Mesenchymal stem cell (in vitro differentiated cells and primary cell): ENCODE measurements around the gene KRTAP10-1.
A peak's percentile ranks its signal among the peaks of the same experiment; 100 is the strongest.

ENCODE experiments used
- DNase-seq: peaks from one replicate; pipeline ENCODE4 v3.0.0-alpha.2; 2013
- H2AFZ ChIP-seq: one replicate; pipeline ENCODE4 v1.6.1; 2013; ENCODE audit warnings: low read depth, mild to moderate bottlenecking, control low read depth, inconsistent platforms, low read length, moderate library complexity
- H2AK5ac ChIP-seq: 2 replicates; pipeline ENCODE4 v1.6.1; 2013; ENCODE audit warnings: low read length, moderate library complexity, mild to moderate bottlenecking, inconsistent platforms; ENCODE audit not compliant: severe bottlenecking
- H2BK120ac ChIP-seq: one replicate; pipeline ENCODE4 v1.6.1; 2013; ENCODE audit warnings: low read depth, mild to moderate bottlenecking, inconsistent platforms, low read length, moderate library complexity
- H2BK12ac ChIP-seq, 2 experiments: one replicate each; pipeline ENCODE4 v1.6.1; 2013; ENCODE audit warnings: inconsistent platforms in 2 of 2, low read length in 2 of 2, mild to moderate bottlenecking in 2 of 2, moderate library complexity in 2 of 2, control low read depth in 1 of 2
- H2BK15ac ChIP-seq: one replicate; pipeline ENCODE4 v1.6.1; 2013; ENCODE audit warnings: mild to moderate bottlenecking, low read depth, inconsistent platforms; ENCODE audit not compliant: poor library complexity, severe bottlenecking
- H2BK5ac ChIP-seq: 2 replicates; pipeline ENCODE4 v1.6.1; 2013; ENCODE audit warnings: low read depth, mild to moderate bottlenecking, low read length, control low read depth, inconsistent platforms; ENCODE audit not compliant: poor library complexity, severe bottlenecking
- H3K14ac ChIP-seq, 2 experiments: one replicate each; pipeline ENCODE4 v1.6.1; 2013; ENCODE audit warnings: inconsistent platforms in 2 of 2, low read length in 2 of 2, control low read depth in 1 of 2, mild to moderate bottlenecking in 1 of 2, moderate library complexity in 1 of 2
- H3K18ac ChIP-seq, 2 experiments: one replicate each; pipeline ENCODE4 v1.6.1; 2013; ENCODE audit warnings: inconsistent platforms in 2 of 2, low read length in 2 of 2, control low read depth in 1 of 2, low read depth in 1 of 2, mild to moderate bottlenecking in 1 of 2
- H3K23ac ChIP-seq, 2 experiments: one replicate each; pipeline ENCODE4 v1.6.1; 2013; ENCODE audit warnings: inconsistent platforms in 2 of 2, low read length in 2 of 2, mild to moderate bottlenecking in 2 of 2, moderate library complexity in 2 of 2, control low read depth in 1 of 2
- H3K27ac ChIP-seq: 2 replicates; pipeline ENCODE4 v1.5.1; 2013; ENCODE audit warnings: mild to moderate bottlenecking, moderate library complexity, low read length, control low read depth, inconsistent platforms; ENCODE audit not compliant: poor library complexity, severe bottlenecking
- H3K27me3 ChIP-seq, 2 experiments: 2 replicates each; pipeline versions ENCODE4 v1.6.1 to v1.7.0; 2013; ENCODE audit warnings: low read length in 2 of 2, mild to moderate bottlenecking in 2 of 2, moderate library complexity in 2 of 2, control low read depth in 1 of 2, inconsistent platforms in 1 of 2; ENCODE audit not compliant: control insufficient read depth in 1 of 2, insufficient read depth in 1 of 2
- H3K36me3 ChIP-seq, 2 experiments: 2 replicates each; pipeline versions ENCODE4 v1.6.1 to v1.7.0; 2013; ENCODE audit warnings: low read length in 2 of 2, control low read depth in 1 of 2, inconsistent platforms in 1 of 2, low read depth in 1 of 2, mild to moderate bottlenecking in 1 of 2; ENCODE audit not compliant: insufficient read depth in 2 of 2, control insufficient read depth in 1 of 2
- H3K4ac ChIP-seq, 2 experiments: one replicate each; pipeline ENCODE4 v1.6.1; 2013; ENCODE audit warnings: inconsistent platforms in 2 of 2, low read length in 2 of 2, mild to moderate bottlenecking in 2 of 2, moderate library complexity in 2 of 2, control low read depth in 1 of 2, low read depth in 1 of 2
- H3K4me1 ChIP-seq: 2 replicates; pipeline ENCODE4 v1.6.1; 2013; ENCODE audit warnings: low read depth, low read length, control low read depth; ENCODE audit not compliant: control insufficient read depth, insufficient read depth
- H3K4me2 ChIP-seq: 2 replicates; pipeline ENCODE4 v1.6.1; 2013; ENCODE audit warnings: low read length, mild to moderate bottlenecking, inconsistent platforms; ENCODE audit not compliant: poor library complexity, severe bottlenecking
- H3K4me3 ChIP-seq, 2 experiments: 2 replicates each; pipeline versions ENCODE4 v1.5.1 to v1.7.0; 2013; ENCODE audit warnings: low read length in 2 of 2, mild to moderate bottlenecking in 2 of 2, control low read depth in 1 of 2, low read depth in 1 of 2; ENCODE audit not compliant: insufficient read depth in 1 of 2
- H3K79me1 ChIP-seq: replicated peaks from 2 replicates; pipeline ENCODE4 v1.6.1; 2013; ENCODE audit warnings: mild to moderate bottlenecking, control low read depth, low read length, inconsistent platforms; ENCODE audit not compliant: poor library complexity, severe bottlenecking
- H3K9ac ChIP-seq: 2 replicates; pipeline ENCODE4 v1.7.0; 2013; ENCODE audit warnings: mild to moderate bottlenecking, low read length, moderate library complexity
- H3K9me3 ChIP-seq: 2 replicates; pipeline ENCODE4 v1.7.0; 2013; ENCODE audit warnings: mild to moderate bottlenecking, low read length; ENCODE audit not compliant: control insufficient read depth
- H4K8ac ChIP-seq: one replicate; pipeline ENCODE4 v1.6.1; 2013; ENCODE audit warnings: inconsistent platforms, mild to moderate bottlenecking, low read length, moderate library complexity
- H4K91ac ChIP-seq: one replicate; pipeline ENCODE4 v1.6.1; 2013; ENCODE audit warnings: mild to moderate bottlenecking, low read length, inconsistent platforms
- WGBS: methylation state at CpG from one replicate; pipeline ENCODE4 v1.1.7; 2013; ENCODE audit warnings: mixed read lengths; 5-methylcytosine and 5-hydroxymethylcytosine counted together

Gene KRTAP10-1

GRCh38 chr21:44511938-44512275 lies 28.1 kb downstream of the KRTAP10-1 start:
- Histone ChIP-seq H2BK15ac (no peak overlapping the region), H2BK12ac (no peak overlapping the region), H3K18ac (no peak overlapping the region), H4K8ac (no peak overlapping the region), H2AK5ac (no peak overlapping the region), H3K9ac (no peak overlapping the region), H3K23ac (no peak overlapping the region), H3K27me3 (peaks cover 18 to 47% of the 10 kb centered on the region in 2 experiments), H3K14ac (no peak overlapping the region), H2AFZ (no peak overlapping the region), H3K9me3 (no peaks in the 10 kb centered on the region), H3K36me3 (no peaks in the 10 kb centered on the region), H4K91ac (no peak overlapping the region), H2BK5ac (no peak overlapping the region), H3K4ac (no peak overlapping the region), H3K4me1 (peaks cover 9% of the 10 kb centered on the region), H3K27ac (no peak overlapping the region), H2BK120ac (no peak overlapping the region), H3K79me1 (no peaks in the 10 kb centered on the region), H3K4me2 (no peak overlapping the region), H3K4me3 (no peak overlapping the region)
- DNase-seq = no peak
- 75% methylated on average over 8 of the region's 8 CpGs for WGBS

- no peaks in the 10 kb centered on the region for H3K36me3 ChIP-seq
- 91% methylated on average over 11 of the region's 11 CpGs for WGBS
- no peak for DNase-seq
Measured at GRCh38 chr21:44511219-44511937, 28.6 kb downstream of the KRTAP10-1 start.

GRCh38 chr21:44510508-44511218 lies 29.3 kb downstream of the KRTAP10-1 start:
- Histone ChIP-seq H3K4me2 (peak overlapping the region; percentile 3), H2AK5ac (no peak overlapping the region), H3K23ac (no peak overlapping the region), H3K79me1 (no peaks in the 10 kb centered on the region), H2BK5ac (no peak overlapping the region), H3K27me3 (peaks cover 28 to 57% of the 10 kb centered on the region in 2 experiments), H3K36me3 (no peaks in the 10 kb centered on the region), H4K91ac (no peak overlapping the region), H3K4me3 (no peak overlapping the region), H3K14ac (no peak overlapping the region), H2BK15ac (no peak overlapping the region), H3K9me3 (no peaks in the 10 kb centered on the region), H3K9ac (no peak overlapping the region), H3K18ac (no peak overlapping the region), H3K4ac (no peak overlapping the region), H4K8ac (no peak overlapping the region), H3K27ac (no peak overlapping the region), H2BK120ac (no peak overlapping the region), H2BK12ac (no peak overlapping the region), H3K4me1 (peaks cover 9% of the 10 kb centered on the region), H2AFZ (no peak overlapping the region)
- no peak for DNase-seq
- 46% methylated on average over 36 of the region's 36 CpGs for WGBS

More at GRCh38 chr21:44511219-44511937, 28.6 kb downstream of the KRTAP10-1 start:
- H3K9ac ChIP-seq = no peak overlapping the region
- H3K79me1 ChIP-seq = no peaks in the 10 kb centered on the region
- no peaks in the 10 kb centered on the region for H3K9me3 ChIP-seq
- H2BK15ac ChIP-seq = no peak overlapping the region
- H3K23ac ChIP-seq = no peak overlapping the region
- H4K8ac ChIP-seq = no peak overlapping the region
- no peak overlapping the region for H3K14ac ChIP-seq
- H3K4me3 ChIP-seq = no peak overlapping the region
- H2BK120ac ChIP-seq = no peak overlapping the region
- no peak overlapping the region for H2AK5ac ChIP-seq
- H3K4me2 ChIP-seq = no peak overlapping the region
- H3K4ac ChIP-seq = no peak overlapping the region
- H4K91ac ChIP-seq = no peak overlapping the region
- no peak overlapping the region for H3K18ac ChIP-seq
- H2BK5ac ChIP-seq = no peak overlapping the region
- no peak overlapping the region for H3K27ac ChIP-seq
- peaks cover 9% of the 10 kb centered on the region for H3K4me1 ChIP-seq
- H3K27me3 ChIP-seq = peaks cover 23 to 52% of the 10 kb centered on the region in 2 experiments
- H2AFZ ChIP-seq = no peak overlapping the region
- no peak overlapping the region for H2BK12ac ChIP-seq

- no peaks in the 10 kb centered on the region for H3K79me1 ChIP-seq
- no peak overlapping the region for H3K14ac ChIP-seq
- no peak overlapping the region for H3K4me3 ChIP-seq
- whole genome bisulfite sequencing = 69% methylated on average over 18 of the region's 18 CpGs
- peaks cover 28 to 58% of the 10 kb centered on the region in 2 experiments for H3K27me3 ChIP-seq
- H3K4me1 ChIP-seq = peaks cover 9% of the 10 kb centered on the region
- H3K4ac ChIP-seq = no peak overlapping the region
- H3K36me3 ChIP-seq = no peaks in the 10 kb centered on the region
- H4K8ac ChIP-seq = no peak overlapping the region
- no peak overlapping the region for H3K9ac ChIP-seq
- H2BK12ac ChIP-seq = no peak overlapping the region
- H3K18ac ChIP-seq = no peak overlapping the region
- H3K23ac ChIP-seq = no peak overlapping the region
- H2BK120ac ChIP-seq = no peak overlapping the region
- H3K9me3 ChIP-seq = no peaks in the 10 kb centered on the region
- no peak overlapping the region for H3K27ac ChIP-seq
- H2AK5ac ChIP-seq = no peak overlapping the region
- H2AFZ ChIP-seq = no peak overlapping the region
- H4K91ac ChIP-seq = no peak overlapping the region
- DNase-seq = no peak
- H2BK5ac ChIP-seq = no peak overlapping the region
- no peak overlapping the region for H2BK15ac ChIP-seq
- H3K4me2 ChIP-seq = no peak overlapping the region
Measured at GRCh38 chr21:44510109-44510507, 29.9 kb downstream of the KRTAP10-1 start.
